Lower leg skin (tissue), 3 donors: ENCODE results near the gene ABHD16A.

ENCODE experiments used
- POLR2A ChIP-seq, 2 donors: fragments of 450-650 bp; IDR thresholded peaks; one replicate each; pipeline ENCODE4 v1.6.1; 2016 to 2017; ENCODE audit warnings: antibody characterized with exemption in 2 of 2, mild to moderate bottlenecking in 1 of 2, moderate library complexity in 1 of 2
- TF ChIP-seq, protein P1 (sequence below), 3 donors: fragments of 450-650 bp; IDR thresholded peaks; one replicate each; pipeline ENCODE4 v1.5.1; 2016; ENCODE audit warnings: antibody characterized with exemption in 3 of 3, mild to moderate bottlenecking in 3 of 3, moderate library complexity in 2 of 3

DNA sequence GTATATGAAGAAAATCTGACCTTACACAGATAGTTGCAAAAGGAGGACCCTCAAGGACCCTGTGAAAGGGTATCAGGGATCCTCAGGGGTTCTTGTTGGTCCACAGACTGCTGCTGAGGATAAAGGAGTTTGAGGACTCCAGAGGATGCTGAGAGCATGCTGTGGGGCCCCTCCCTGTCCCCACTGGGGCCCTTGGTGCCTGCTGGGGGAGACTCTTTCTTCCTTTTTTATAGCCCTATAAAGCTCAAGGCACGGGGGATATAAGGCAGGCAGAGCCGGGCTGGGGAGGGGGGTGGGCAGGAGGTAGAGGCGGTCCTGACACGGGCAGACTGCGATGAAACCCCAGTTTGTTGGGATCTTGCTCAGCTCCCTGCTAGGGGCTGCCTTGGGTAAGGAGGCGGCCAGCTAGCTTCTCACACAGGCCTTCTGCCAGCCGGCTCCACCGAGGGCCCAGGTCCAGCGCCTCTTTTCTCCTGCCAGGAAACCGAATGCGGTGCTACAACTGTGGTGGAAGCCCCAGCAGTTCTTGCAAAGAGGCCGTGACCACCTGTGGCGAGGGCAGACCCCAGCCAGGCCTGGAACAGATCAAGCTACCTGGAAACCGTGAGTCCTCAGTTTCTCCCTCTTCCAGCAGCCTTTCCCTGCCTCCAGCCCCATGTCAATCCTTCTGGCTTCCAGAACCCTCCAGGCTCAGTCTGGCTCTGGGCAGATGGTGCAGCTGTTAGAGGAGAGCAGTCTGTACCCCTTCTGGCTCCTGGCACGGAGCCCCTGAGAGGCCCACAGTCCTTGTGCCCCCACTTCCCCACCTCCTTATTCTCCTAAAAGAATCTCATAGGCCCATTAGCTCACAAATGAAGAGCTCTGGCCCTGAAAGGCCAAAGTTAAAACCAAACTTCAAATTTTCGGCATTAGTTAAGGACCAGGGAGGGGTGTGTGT lies 12.2 kb upstream of the ABHD16A start, which contains the start of gene LY6G6D:
- TF ChIP-seq, protein P1, sequence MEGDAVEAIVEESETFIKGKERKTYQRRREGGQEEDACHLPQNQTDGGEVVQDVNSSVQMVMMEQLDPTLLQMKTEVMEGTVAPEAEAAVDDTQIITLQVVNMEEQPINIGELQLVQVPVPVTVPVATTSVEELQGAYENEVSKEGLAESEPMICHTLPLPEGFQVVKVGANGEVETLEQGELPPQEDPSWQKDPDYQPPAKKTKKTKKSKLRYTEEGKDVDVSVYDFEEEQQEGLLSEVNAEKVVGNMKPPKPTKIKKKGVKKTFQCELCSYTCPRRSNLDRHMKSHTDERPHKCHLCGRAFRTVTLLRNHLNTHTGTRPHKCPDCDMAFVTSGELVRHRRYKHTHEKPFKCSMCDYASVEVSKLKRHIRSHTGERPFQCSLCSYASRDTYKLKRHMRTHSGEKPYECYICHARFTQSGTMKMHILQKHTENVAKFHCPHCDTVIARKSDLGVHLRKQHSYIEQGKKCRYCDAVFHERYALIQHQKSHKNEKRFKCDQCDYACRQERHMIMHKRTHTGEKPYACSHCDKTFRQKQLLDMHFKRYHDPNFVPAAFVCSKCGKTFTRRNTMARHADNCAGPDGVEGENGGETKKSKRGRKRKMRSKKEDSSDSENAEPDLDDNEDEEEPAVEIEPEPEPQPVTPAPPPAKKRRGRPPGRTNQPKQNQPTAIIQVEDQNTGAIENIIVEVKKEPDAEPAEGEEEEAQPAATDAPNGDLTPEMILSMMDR (IDR thresholded peaks at IDR 0.05), result no peak
- TF ChIP-seq POLR2A (IDR thresholded peaks at IDR 0.05), result no peak
